HG03175 (cell line): ENCODE data around the gene MMP17.
"Not testable (repeated sequence)": the region's sequence is repeated elsewhere in the genome, so short reads cannot be mapped to it uniquely, and the experiment has no call there.

Experiments used
- ATAC-seq: cut with Tn5 transposase; IDR thresholded peaks from one replicate; pipeline ENCODE4 v1.9.1; 2021; ENCODE audit warnings: mild to moderate bottlenecking, moderate library complexity; ENCODE audit not compliant: unreplicated experiment

Gene MMP17

GRCh38 chr12:131862994-131863710 lies 35.0 kb downstream of the MMP17 start:
- no peak for ATAC-seq

- ATAC-seq, result no peak
Measured at GRCh38 chr12:131863711-131864396, 35.7 kb downstream of the MMP17 start.

GRCh38 chr12:131864469-131864868 lies 36.3 kb downstream of the MMP17 start:
- ATAC-seq, result no peak

GRCh38 chr12:131865180-131865875 lies 37.1 kb downstream of the MMP17 start:
- ATAC-seq, result no peak

GRCh38 chr12:131867471-131867870 lies 39.3 kb downstream of the MMP17 start:
- ATAC-seq, result no peak

GRCh38 chr12:131867891-131868675 lies 39.9 kb downstream of the MMP17 start:
- no peak for ATAC-seq

GRCh38 chr12:131869871-131870418 lies 41.8 kb downstream of the MMP17 start:
- ATAC-seq, result no peak

- ATAC-seq, result no peak
Measured at GRCh38 chr12:131871677-131872076, 43.5 kb downstream of the MMP17 start.

- no peak for ATAC-seq
Measured at GRCh38 chr12:131872154-131873051, 44.2 kb downstream of the MMP17 start.

GRCh38 chr12:131873293-131873692 lies 45.1 kb downstream of the MMP17 start:
- no peak for ATAC-seq

GRCh38 chr12:131874972-131875371 lies 46.8 kb downstream of the MMP17 start:
- not testable (repeated sequence) for ATAC-seq

GRCh38 chr12:131877216-131877615 lies 49.0 kb downstream of the MMP17 start:
- not testable (repeated sequence) for ATAC-seq

- not testable (repeated sequence) for ATAC-seq
Measured at GRCh38 chr12:131878436-131878835, 50.2 kb downstream of the MMP17 start.

- ATAC-seq, result no peak
Measured at GRCh38 chr12:131882804-131883520, 54.8 kb downstream of the MMP17 start.

- ATAC-seq, result no peak
Measured at GRCh38 chr12:131883521-131883900, 55.3 kb downstream of the MMP17 start.

- not testable (repeated sequence) for ATAC-seq
Measured at GRCh38 chr12:131885076-131885475, 56.9 kb downstream of the MMP17 start.

GRCh38 chr12:131885543-131886057 lies 57.4 kb downstream of the MMP17 start:
- no peak for ATAC-seq

GRCh38 chr12:131891722-131892121 lies 63.5 kb downstream of the MMP17 start:
- not testable (repeated sequence) for ATAC-seq
